Progenitor cell of endocrine pancreas (in vitro differentiated cells): ENCODE data around the gene NELFB. TPM values are rescaled to one million over a fixed set of nuclear protein-coding genes. Genes with fewer than 3 reads are reported as not detected.

Experiments used
- DNase-seq: peaks from one replicate; pipeline ENCODE4 v3.0.0; 2021; ENCODE audit warnings: low spot score; ENCODE audit not compliant: unreplicated experiment
- H3K27ac Mint-ChIP-seq: 2 replicates; pipeline ENCODE4 v1.8.0; 2021; ENCODE audit warnings: mild to moderate bottlenecking, moderate library complexity, mixed read lengths
- H3K27me3 Mint-ChIP-seq: 2 replicates; pipeline ENCODE4 v1.8.0; 2021; ENCODE audit warnings: mixed read lengths
- H3K36me3 Mint-ChIP-seq: 2 replicates; pipeline ENCODE4 v1.8.0; 2022; ENCODE audit warnings: mixed read lengths; ENCODE audit not compliant: insufficient read depth
- H3K4me1 Mint-ChIP-seq: 2 replicates; pipeline ENCODE4 v1.8.0; 2021; ENCODE audit warnings: low read depth, mixed read lengths
- H3K4me3 Mint-ChIP-seq: 2 replicates; pipeline ENCODE4 v1.8.0; 2021; ENCODE audit warnings: low read depth, mild to moderate bottlenecking, moderate library complexity, mixed read lengths
- H3K9me3 Mint-ChIP-seq: 2 replicates; pipeline ENCODE4 v1.8.0; 2021; ENCODE audit warnings: low read depth, mixed read lengths
- total RNA-seq: library from RNA; stranded (reverse); gene quantifications from 2 replicates; pipeline ENCODE4 v1.2.1, GENCODE V29; 2021
- TF ChIP-seq, protein P1 (sequence below): fragments of 200-600 bp; sonication (generic); IDR thresholded peaks from one replicate; pipeline ENCODE4 v1.5.0; 2021; ENCODE audit warnings: antibody characterized with exemption, mild to moderate bottlenecking; ENCODE audit not compliant: unreplicated experiment

NELFB gene
- total RNA-seq, 1 donor from 2014 or later = 62.3 TPM

DNA sequence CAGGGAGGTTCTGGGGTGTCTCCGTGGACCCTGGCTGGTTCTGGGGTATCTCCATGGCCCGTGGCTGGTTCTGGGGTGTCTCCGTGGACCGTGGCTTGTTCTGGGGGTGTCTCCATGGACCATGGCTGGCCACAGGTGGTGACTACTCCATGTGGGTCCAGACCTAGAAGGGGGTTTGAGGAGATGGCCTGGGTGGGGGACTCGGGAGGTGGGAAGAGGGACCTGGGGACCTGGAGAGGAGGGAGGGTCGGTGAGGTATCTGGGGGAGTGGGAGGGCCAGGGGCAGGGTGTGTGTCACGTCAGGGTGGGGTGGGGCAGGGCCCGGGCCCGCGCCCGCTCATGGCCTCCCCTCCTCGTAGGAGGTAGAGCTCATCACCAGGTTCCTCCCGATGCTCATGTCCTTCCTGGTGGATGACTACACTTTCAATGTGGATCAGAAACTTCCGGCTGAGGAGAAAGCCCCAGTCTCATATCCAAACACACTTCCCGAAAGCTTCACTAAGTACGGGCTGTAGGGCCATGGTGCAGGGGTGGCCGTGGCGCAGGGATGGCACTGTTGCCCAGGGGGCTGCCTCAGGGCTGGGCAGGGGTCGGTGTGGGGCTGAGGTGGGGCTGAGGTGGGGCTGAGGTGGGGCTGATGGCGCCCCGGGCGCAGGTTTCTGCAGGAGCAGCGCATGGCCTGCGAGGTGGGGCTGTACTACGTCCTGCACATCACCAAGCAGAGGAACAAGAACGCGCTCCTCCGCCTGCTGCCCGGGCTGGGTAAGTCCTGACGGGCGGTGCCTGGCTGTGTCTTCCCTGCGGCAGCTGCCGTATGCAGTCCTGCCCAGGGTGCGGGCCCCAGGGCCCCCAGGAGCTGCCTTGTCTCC, 11.7 kb downstream of the NELFB start:
- Mint-ChIP-seq H3K4me1 (no peaks in the 10 kb centered on the region), H3K27me3 (no peaks in the 10 kb centered on the region), H3K9me3 (no peaks in the 10 kb centered on the region), H3K36me3 (peaks cover 19% of the 10 kb centered on the region), H3K27ac (no peak overlapping the region), H3K4me3 (no peak overlapping the region)
- TF ChIP-seq, protein P1, sequence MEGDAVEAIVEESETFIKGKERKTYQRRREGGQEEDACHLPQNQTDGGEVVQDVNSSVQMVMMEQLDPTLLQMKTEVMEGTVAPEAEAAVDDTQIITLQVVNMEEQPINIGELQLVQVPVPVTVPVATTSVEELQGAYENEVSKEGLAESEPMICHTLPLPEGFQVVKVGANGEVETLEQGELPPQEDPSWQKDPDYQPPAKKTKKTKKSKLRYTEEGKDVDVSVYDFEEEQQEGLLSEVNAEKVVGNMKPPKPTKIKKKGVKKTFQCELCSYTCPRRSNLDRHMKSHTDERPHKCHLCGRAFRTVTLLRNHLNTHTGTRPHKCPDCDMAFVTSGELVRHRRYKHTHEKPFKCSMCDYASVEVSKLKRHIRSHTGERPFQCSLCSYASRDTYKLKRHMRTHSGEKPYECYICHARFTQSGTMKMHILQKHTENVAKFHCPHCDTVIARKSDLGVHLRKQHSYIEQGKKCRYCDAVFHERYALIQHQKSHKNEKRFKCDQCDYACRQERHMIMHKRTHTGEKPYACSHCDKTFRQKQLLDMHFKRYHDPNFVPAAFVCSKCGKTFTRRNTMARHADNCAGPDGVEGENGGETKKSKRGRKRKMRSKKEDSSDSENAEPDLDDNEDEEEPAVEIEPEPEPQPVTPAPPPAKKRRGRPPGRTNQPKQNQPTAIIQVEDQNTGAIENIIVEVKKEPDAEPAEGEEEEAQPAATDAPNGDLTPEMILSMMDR = no peak
- DNase-seq = no peak

DNA sequence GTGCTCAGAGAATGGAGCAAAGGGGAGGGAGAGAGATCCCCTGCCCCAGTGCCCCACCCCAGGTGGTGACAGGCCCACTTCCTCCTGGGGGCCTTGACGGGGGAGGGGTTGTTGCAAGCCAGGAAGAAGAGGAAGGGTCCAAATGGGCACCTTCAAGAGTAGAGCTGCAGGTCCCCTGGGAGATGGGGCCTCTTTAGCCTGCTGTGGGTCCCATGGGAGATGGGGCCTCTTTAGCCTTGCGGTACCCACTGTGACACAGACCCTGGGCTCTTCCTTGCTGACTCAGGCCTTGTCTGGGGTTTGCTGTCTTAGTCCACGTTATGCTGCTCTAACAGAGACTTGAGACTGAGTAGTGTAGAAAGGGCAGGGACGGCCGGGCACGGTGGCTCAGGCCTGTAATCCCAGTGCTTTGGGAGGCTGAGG, 12.8 kb downstream of the NELFB start:
- Mint-ChIP-seq H3K4me3 (no peak overlapping the region), H3K36me3 (peaks cover 18% of the 10 kb centered on the region), H3K9me3 (no peaks in the 10 kb centered on the region), H3K4me1 (no peaks in the 10 kb centered on the region), H3K27me3 (no peaks in the 10 kb centered on the region), H3K27ac (no peak overlapping the region)
- TF ChIP-seq, protein P1 = no peak
- DNase-seq = no peak

DNA sequence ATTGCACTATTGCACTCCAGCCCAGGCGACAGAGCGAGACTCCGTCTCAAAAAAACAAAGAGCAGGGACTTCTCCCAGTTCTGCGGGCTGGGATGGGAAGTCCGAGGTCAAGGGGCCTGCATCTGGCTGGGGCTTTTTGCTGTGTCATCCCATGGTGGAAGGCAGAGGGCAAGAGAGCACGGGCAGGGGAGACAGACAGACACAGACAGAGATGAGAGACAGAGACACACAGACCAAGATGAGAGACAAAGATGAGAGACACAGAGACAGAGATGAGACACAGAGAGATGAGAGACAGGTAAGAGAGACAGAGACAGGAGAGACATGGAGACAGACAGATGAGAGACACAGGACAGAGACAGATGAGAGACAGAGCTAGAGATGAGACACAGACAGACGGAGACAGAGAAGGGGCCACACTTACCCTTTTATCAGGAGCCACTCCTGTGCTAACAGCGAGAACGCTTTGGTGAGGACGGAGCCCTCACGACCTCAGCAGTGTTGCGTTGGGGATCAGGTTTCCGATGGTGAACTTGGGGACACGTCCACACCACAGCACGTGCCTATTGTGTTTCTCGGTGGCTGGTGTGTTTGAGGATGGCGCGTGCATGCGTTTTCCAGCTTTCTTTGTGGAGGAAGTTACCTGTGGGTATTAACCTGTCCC, 13.5 kb downstream of the NELFB start:
- TF ChIP-seq, protein P1 = no peak

DNA sequence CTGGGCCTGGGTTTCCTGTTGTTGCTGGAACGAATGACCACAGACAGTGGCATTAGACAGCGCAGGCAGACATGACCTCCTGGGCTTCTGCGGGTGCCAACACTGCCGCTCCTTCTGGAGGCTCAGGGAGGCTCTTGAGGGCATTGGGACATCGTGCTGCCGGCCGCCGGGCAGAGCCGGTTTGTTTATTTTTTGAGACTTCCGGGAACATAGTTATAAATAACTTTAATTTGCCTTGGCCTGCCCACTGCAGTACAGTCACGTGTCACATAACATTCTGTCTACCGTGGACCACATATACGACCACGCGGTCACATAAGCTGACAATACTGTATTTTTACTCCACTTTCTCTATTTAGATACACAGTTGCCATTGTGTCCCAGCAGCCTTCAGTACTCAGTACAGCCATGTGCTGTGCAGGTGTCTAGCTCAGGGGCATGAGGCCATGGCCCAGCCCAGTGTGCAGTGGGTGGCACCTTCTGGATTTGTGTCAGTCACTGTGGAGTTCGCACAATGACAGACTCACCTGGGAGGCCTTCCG, 14.2 kb downstream of the NELFB start:
- Mint-ChIP-seq H3K4me3 (no peak overlapping the region), H3K27me3 (no peaks in the 10 kb centered on the region), H3K9me3 (no peaks in the 10 kb centered on the region), H3K27ac (no peak overlapping the region), H3K36me3 (peaks cover 18% of the 10 kb centered on the region), H3K4me1 (no peaks in the 10 kb centered on the region)
- TF ChIP-seq, protein P1 = no peak
- DNase-seq = no peak

More for the DNA sequence above, 13.5 kb downstream of the NELFB start:
- no peak overlapping the region for H3K27ac Mint-ChIP-seq
- H3K9me3 Mint-ChIP-seq = no peaks in the 10 kb centered on the region
- peaks cover 18% of the 10 kb centered on the region for H3K36me3 Mint-ChIP-seq
- H3K4me1 Mint-ChIP-seq = no peaks in the 10 kb centered on the region
- H3K27me3 Mint-ChIP-seq = no peaks in the 10 kb centered on the region
- no peak for DNase-seq
- no peak overlapping the region for H3K4me3 Mint-ChIP-seq

DNA sequence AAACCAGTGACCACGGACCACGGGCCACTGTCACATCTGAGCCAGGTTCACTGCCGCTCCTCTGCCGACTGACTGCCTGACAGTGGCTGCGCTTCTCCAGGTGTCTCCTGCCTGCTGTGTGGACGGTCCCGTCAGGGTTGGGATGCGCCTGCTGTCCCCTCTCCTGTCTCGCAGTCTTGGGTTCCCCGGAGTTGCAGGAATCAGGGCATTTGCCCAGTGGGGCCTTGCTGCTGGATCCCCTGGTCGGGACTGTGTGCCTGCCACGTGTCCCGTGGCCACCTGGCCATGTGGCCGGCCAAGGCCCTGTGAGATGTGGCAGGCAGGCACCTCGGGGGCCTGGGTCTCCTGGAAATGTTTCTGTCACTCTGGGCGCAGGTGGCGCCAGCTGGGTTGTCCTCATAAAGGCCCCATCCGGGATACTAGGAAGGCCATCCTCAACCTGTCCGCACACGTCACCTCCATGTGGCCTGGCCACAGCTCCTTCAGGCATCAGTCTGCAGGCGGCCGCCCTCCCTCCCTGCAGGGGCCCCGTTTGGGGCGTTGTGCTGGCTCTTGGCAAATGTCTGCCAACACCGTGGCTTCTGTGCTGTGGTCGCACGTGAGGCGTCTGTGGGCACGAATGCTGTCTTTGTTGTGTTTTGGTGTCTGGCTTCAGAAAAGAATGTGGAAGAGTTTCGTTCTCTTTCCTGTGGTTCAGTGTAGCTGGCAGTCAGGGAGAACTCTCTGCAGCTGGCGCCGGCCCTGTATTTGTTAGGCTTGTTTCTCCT, 16.0 kb downstream of the NELFB start:
- no peak overlapping the region for H3K4me3 Mint-ChIP-seq
- H3K27me3 Mint-ChIP-seq = no peaks in the 10 kb centered on the region
- H3K9me3 Mint-ChIP-seq = no peaks in the 10 kb centered on the region
- TF ChIP-seq, protein P1 = no peak
- H3K27ac Mint-ChIP-seq = no peak overlapping the region
- DNase-seq = no peak
- peaks cover 6% of the 10 kb centered on the region for H3K4me1 Mint-ChIP-seq
- H3K36me3 Mint-ChIP-seq = peaks cover 17% of the 10 kb centered on the region
